IMR-90 (cell line): ENCODE measurements around the gene C15orf62. TPM values are rescaled to one million over a fixed set of nuclear protein-coding genes. Genes with fewer than 3 reads are reported as not detected.

Source experiments
- ATAC-seq: fragments of 200-7000 bp; cut with Tn5 transposase; 2 replicates; pipeline ENCODE4 v1.9.1; 2020; ENCODE audit warnings: low read depth, mild to moderate bottlenecking, moderate library complexity
- BruUV-seq: library from RNA; stranded (reverse); fragments of 400-500 nt; replicated peaks from 2 replicates; lab custom pipeline; 2021; lab: Mats Ljungman, UMichigan
- CTCF ChIA-PET: fragments of 300-600 bp; formaldehyde crosslinking; extraction: SDS; loops from one replicate; lab custom pipeline; 2021; ENCODE audit warnings: antibody characterized with exemption; lab: Yijun Ruan, JAX
- POLR2A ChIA-PET: fragments of 300-600 bp; sonication (Branson Sonifier 250); formaldehyde crosslinking; loops from one replicate; lab custom pipeline; 2022; ENCODE audit warnings: antibody characterized with exemption; ENCODE audit not compliant: unreplicated experiment; lab: Charles Lee
- DNase-seq: peaks from one replicate; pipeline ENCODE4 v3.0.0; 2013
- H2AFZ ChIP-seq: replicated peaks from 2 replicates; pipeline ENCODE3; 2013; ENCODE audit warnings: low read length, mild to moderate bottlenecking; ENCODE audit not compliant: poor library complexity
- H2AK5ac ChIP-seq: 2 replicates; pipeline ENCODE4 v1.6.1; 2013; ENCODE audit warnings: low read depth, low read length, inconsistent platforms
- H2AK9ac ChIP-seq: replicated peaks from 2 replicates; pipeline ENCODE3; 2013; ENCODE audit warnings: mild to moderate bottlenecking, low read depth, low read length, moderate library complexity; ENCODE audit not compliant: poor library complexity
- H2BK120ac ChIP-seq: 2 replicates; pipeline ENCODE4 v1.6.1; 2013; ENCODE audit warnings: low read depth, low read length, inconsistent platforms
- H2BK15ac ChIP-seq: 3 replicates; pipeline ENCODE4 v1.6.1; 2013; ENCODE audit warnings: low read depth, low read length, inconsistent platforms
- H2BK20ac ChIP-seq: 2 replicates; pipeline ENCODE4 v1.6.1; 2013; ENCODE audit warnings: low read depth, mild to moderate bottlenecking, inconsistent platforms, low read length, moderate library complexity
- H2BK5ac ChIP-seq: 2 replicates; pipeline ENCODE4 v1.6.1; 2013; ENCODE audit warnings: mild to moderate bottlenecking, low read depth, low read length, inconsistent platforms; ENCODE audit not compliant: poor library complexity, severe bottlenecking
- H3K14ac ChIP-seq: replicated peaks from 2 replicates; pipeline ENCODE4 v1.6.1; 2013; ENCODE audit warnings: low read depth, low read length, inconsistent platforms
- H3K18ac ChIP-seq: 2 replicates; pipeline ENCODE4 v1.6.1; 2013; ENCODE audit warnings: low read depth, low read length, control low read depth
- H3K23ac ChIP-seq: 2 replicates; pipeline ENCODE4 v1.6.1; 2013; ENCODE audit warnings: low read depth, low read length, inconsistent platforms
- H3K27ac ChIP-seq: 2 replicates; pipeline ENCODE4 v1.5.1; 2013; ENCODE audit warnings: mild to moderate bottlenecking, control low read depth, low read length; ENCODE audit not compliant: insufficient read depth
- H3K27me3 ChIP-seq: 2 replicates; pipeline ENCODE4 v1.6.1; 2013; ENCODE audit warnings: low read length; ENCODE audit not compliant: control insufficient read depth, insufficient read depth
- H3K36me3 ChIP-seq: 2 replicates; pipeline ENCODE4 v1.6.1; 2013; ENCODE audit warnings: low read length, mixed read lengths; ENCODE audit not compliant: control insufficient read depth, insufficient read depth
- H3K4ac ChIP-seq: 2 replicates; pipeline ENCODE4 v1.6.1; 2013; ENCODE audit warnings: low read depth, low read length, inconsistent platforms
- H3K4me1 ChIP-seq: 2 replicates; pipeline ENCODE4 v1.6.1; 2013; ENCODE audit warnings: low read length, mixed read lengths; ENCODE audit not compliant: control insufficient read depth, insufficient read depth
- H3K4me2 ChIP-seq: 2 replicates; pipeline ENCODE4 v1.6.1; 2013; ENCODE audit warnings: low read depth, mild to moderate bottlenecking, control low read depth, low read length, moderate library complexity
- H3K4me3 ChIP-seq: 2 replicates; pipeline ENCODE4 v1.5.1; 2013; ENCODE audit warnings: low read depth, mild to moderate bottlenecking, control low read depth, low read length, moderate library complexity; ENCODE audit not compliant: insufficient read depth
- H3K56ac ChIP-seq: 2 replicates; pipeline ENCODE4 v1.6.1; 2013; ENCODE audit warnings: low read length, inconsistent platforms; ENCODE audit not compliant: insufficient read depth; ENCODE audit errors: extremely low read depth
- H3K79me1 ChIP-seq, 2 experiments: 2 replicates each; pipeline ENCODE4 v1.6.1; 2013; ENCODE audit warnings: low read length in 2 of 2, inconsistent platforms in 1 of 2, low read depth in 1 of 2
- H3K9ac ChIP-seq: 2 replicates; pipeline ENCODE4 v1.6.1; 2013; ENCODE audit warnings: low read depth, low read length, control low read depth
- H3K9me1 ChIP-seq: 2 replicates; pipeline ENCODE4 v1.6.1; 2013; ENCODE audit warnings: low read length, inconsistent platforms; ENCODE audit not compliant: insufficient read depth
- H3K9me3 ChIP-seq: 2 replicates; pipeline ENCODE4 v1.6.1; 2013; ENCODE audit warnings: low read length; ENCODE audit not compliant: control insufficient read depth, insufficient read depth
- H4K20me1 ChIP-seq: 2 replicates; pipeline ENCODE4 v1.6.1; 2013; ENCODE audit warnings: low read length, inconsistent platforms; ENCODE audit not compliant: insufficient read depth
- H4K5ac ChIP-seq: 2 replicates; pipeline ENCODE4 v1.6.1; 2013; ENCODE audit warnings: mild to moderate bottlenecking, low read depth, low read length, control low read depth
- H4K8ac ChIP-seq, 2 experiments: 2 replicates each; pipeline ENCODE4 v1.6.1; 2013; ENCODE audit warnings: low read depth in 2 of 2, low read length in 2 of 2, control low read depth in 1 of 2, inconsistent platforms in 1 of 2
- H4K91ac ChIP-seq: 2 replicates; pipeline ENCODE4 v1.6.1; 2013; ENCODE audit warnings: low read depth, low read length, inconsistent platforms; ENCODE audit not compliant: insufficient read depth
- ELK1 ChIP-seq: fragments of 150-350 bp; IDR thresholded peaks from 2 replicates; pipeline ENCODE4 v1.6.1; 2016; ENCODE audit warnings: low read depth, mild to moderate bottlenecking, low read length, moderate library complexity, borderline replicate concordance
- FOS ChIP-seq: fragments of 150-350 bp; IDR thresholded peaks from 2 replicates; pipeline ENCODE4 v1.6.1; 2016; ENCODE audit warnings: low read depth, low read length
- MAZ ChIP-seq: IDR thresholded peaks from 2 replicates; pipeline ENCODE4 v1.6.1; 2012; ENCODE audit warnings: low read depth, mild to moderate bottlenecking, low read length, improper control_type of control experiment, moderate library complexity, borderline replicate concordance
- MXI1 ChIP-seq: IDR thresholded peaks from 2 replicates; pipeline ENCODE4 v1.6.1; 2012; ENCODE audit warnings: low read depth, mild to moderate bottlenecking, low read length, moderate library complexity, borderline replicate concordance
- RAD21 ChIP-seq: IDR thresholded peaks from 2 replicates; pipeline ENCODE4 v1.6.1; 2012; ENCODE audit warnings: low read length, improper control_type of control experiment
- RCOR1 ChIP-seq: IDR thresholded peaks from 2 replicates; pipeline ENCODE4 v1.6.1; 2012; ENCODE audit warnings: mild to moderate bottlenecking, low read length, improper control_type of control experiment; ENCODE audit not compliant: insufficient replicate concordance
- RFX5 ChIP-seq: IDR thresholded peaks from 2 replicates; pipeline ENCODE4 v1.8.0; 2012; ENCODE audit warnings: low read depth, mild to moderate bottlenecking, low read length, moderate library complexity
- SMC3 ChIP-seq: fragments of 150-350 bp; IDR thresholded peaks from 2 replicates; pipeline ENCODE4 v1.6.1; 2016; ENCODE audit warnings: low read depth, mild to moderate bottlenecking, antibody characterized with exemption, low read length, moderate library complexity
- WGBS, 2 experiments: methylation state at CpG; one replicate each; pipeline versions ENCODE4 v1.1.5 to v1.1.7; 2013; ENCODE audit warnings: missing lambda C conversion rate in 2 of 2; ENCODE audit not compliant: insufficient read length in 1 of 2; ENCODE audit errors: extremely low coverage in 2 of 2; 5-methylcytosine and 5-hydroxymethylcytosine counted together
- dilution Hi-C: fragments of 300-500 bp; cut with HindIII; formaldehyde crosslinking; loops from one replicate; pipeline ENCODE4 v1.14.3; 2018; ENCODE audit warnings: low sequenced_read_pairs; ENCODE audit not compliant: unreplicated experiment
- in situ Hi-C: fragments of 300-500 bp; cut with MboI; formaldehyde crosslinking; loops from 3 replicates; pipeline ENCODE4 v1.14.3; 2019; ENCODE audit warnings: low sequenced_read_pairs, inconsistent platforms, mixed read lengths
- intact Hi-C: fragments of 100-400 bp; cut with micrococcal nuclease; formaldehyde crosslinking; loops from 2 replicates; pipeline ENCODE4 v1.10.0; 2022
- polyA plus RNA-seq, 3 experiments: library from polyadenylated mRNA; depleted of rRNA; stranded (reverse); fragments of >200 nt; gene quantifications; 2 replicates each; pipeline ENCODE4 v1.2.3, GENCODE V29; 2012; ENCODE audit warnings: low replicate concordance in 1 of 3
- total RNA-seq: library from RNA; depleted of rRNA; stranded (reverse); fragments of >200 nt; gene quantifications from 2 replicates; pipeline ENCODE4 v1.2.3, GENCODE V29; 2012
- TF ChIP-seq, protein P1 (sequence below): fragments of 150-350 bp; IDR thresholded peaks from 2 replicates; pipeline ENCODE4 v1.6.1; 2017; ENCODE audit warnings: mild to moderate bottlenecking, antibody characterized with exemption, low read length, low read depth
- TF ChIP-seq, protein P2 (sequence below): conservative IDR thresholded peaks from 2 replicates; pipeline ENCODE4 v1.5.1; 2012; ENCODE audit warnings: mild to moderate bottlenecking, low read depth, low read length, improper control_type of control experiment

The C15orf62 gene
- total and polyA plus RNA-seq, 2 of the 4 experiments (the other 2 are of a cell fraction) = not detected

DNA sequence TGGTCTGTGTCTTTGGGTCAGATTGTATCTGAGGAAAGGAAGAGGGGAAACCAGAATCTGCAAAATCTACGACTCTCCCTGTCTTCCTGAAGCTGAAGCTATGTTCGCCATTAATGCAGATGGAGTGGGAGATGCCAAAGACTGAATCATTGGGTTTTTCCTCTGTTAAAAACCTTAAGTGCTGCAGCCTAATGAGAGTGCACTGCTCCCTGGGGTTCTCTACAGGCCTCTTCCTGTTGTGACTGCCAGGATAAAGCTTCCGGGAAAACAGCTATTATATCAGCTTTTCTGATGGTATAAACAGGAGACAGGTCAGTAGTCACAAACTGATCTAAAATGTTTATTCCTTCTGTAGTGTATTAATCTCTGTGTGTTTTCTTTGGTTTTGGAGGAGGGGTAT is 38.7 kb upstream of the C15orf62 start:
- Histone ChIP-seq H2AK9ac (no peak overlapping the region), H3K14ac (no peak overlapping the region), H3K27ac (no peak overlapping the region), H3K79me1 (no peaks in the 10 kb centered on the region; a peak in 2 of 4 replicates), H3K9me1 (no peaks in the 10 kb centered on the region), H3K4me3 (no peak overlapping the region), H3K23ac (no peak overlapping the region), H4K91ac (no peak overlapping the region), H4K20me1 (no peaks in the 10 kb centered on the region), H3K27me3 (no peaks in the 10 kb centered on the region), H3K4me2 (no peak overlapping the region), H3K36me3 (peaks cover 18% of the 10 kb centered on the region), H3K4ac (no peak overlapping the region), H2BK20ac (no peak overlapping the region), H2AK5ac (no peak overlapping the region), H3K56ac (no peak overlapping the region), H3K9ac (no peak overlapping the region), H3K9me3 (no peaks in the 10 kb centered on the region), H2BK15ac (no peak overlapping the region), H4K8ac (no peak overlapping the region), H2BK120ac (no peak overlapping the region), H3K18ac (no peak overlapping the region), H2AFZ (no peak overlapping the region), H2BK5ac (no peak overlapping the region), H4K5ac (no peak overlapping the region), H3K4me1 (no peaks in the 10 kb centered on the region)
- DNase-seq = no peak
- no TSS peak for BruUV-seq
- CTCF ChIA-PET = no interaction called here
- no peak for ATAC-seq
- no CpG with 5 or more reads among the region's 3 CpGs for WGBS, 2 experiments
- dilution Hi-C loops (no loop called here), intact Hi-C loops (no loop called here), in situ Hi-C loops (no loop called here)
- POLR2A ChIA-PET = no interaction called here
- no peak for TF ChIP-seq RAD21
- TF ChIP-seq, protein P1, sequence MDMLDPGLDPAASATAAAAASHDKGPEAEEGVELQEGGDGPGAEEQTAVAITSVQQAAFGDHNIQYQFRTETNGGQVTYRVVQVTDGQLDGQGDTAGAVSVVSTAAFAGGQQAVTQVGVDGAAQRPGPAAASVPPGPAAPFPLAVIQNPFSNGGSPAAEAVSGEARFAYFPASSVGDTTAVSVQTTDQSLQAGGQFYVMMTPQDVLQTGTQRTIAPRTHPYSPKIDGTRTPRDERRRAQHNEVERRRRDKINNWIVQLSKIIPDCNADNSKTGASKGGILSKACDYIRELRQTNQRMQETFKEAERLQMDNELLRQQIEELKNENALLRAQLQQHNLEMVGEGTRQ = no peak
- TF ChIP-seq, protein P2, sequence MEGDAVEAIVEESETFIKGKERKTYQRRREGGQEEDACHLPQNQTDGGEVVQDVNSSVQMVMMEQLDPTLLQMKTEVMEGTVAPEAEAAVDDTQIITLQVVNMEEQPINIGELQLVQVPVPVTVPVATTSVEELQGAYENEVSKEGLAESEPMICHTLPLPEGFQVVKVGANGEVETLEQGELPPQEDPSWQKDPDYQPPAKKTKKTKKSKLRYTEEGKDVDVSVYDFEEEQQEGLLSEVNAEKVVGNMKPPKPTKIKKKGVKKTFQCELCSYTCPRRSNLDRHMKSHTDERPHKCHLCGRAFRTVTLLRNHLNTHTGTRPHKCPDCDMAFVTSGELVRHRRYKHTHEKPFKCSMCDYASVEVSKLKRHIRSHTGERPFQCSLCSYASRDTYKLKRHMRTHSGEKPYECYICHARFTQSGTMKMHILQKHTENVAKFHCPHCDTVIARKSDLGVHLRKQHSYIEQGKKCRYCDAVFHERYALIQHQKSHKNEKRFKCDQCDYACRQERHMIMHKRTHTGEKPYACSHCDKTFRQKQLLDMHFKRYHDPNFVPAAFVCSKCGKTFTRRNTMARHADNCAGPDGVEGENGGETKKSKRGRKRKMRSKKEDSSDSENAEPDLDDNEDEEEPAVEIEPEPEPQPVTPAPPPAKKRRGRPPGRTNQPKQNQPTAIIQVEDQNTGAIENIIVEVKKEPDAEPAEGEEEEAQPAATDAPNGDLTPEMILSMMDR = no peak
- no peak for TF ChIP-seq SMC3
- no peak for TF ChIP-seq ELK1
- TF ChIP-seq MXI1 = no peak
- no peak for TF ChIP-seq FOS
- TF ChIP-seq RCOR1 = no peak
- no peak for TF ChIP-seq MAZ
- no peak for TF ChIP-seq RFX5
